NCI-H1436 (cell line): ENCODE measurements around the gene WFIKKN1.

ENCODE experiments used
- DNase-seq: peaks from one replicate; lab custom pipeline; 2025; lab: John Stamatoyannopoulos, UW

WFIKKN1 gene

GRCh38 chr16:625117-625976 is 5.4 kb upstream of the WFIKKN1 start:
- DNase-seq, result no peak

- no peak for DNase-seq
These were observed 4.6 kb upstream of the WFIKKN1 start for GRCh38 chr16:625977-626765.

GRCh38 chr16:626787-627453 is 3.9 kb upstream of the WFIKKN1 start:
- no peak for DNase-seq

GRCh38 chr16:627454-628239 is 3.1 kb upstream of the WFIKKN1 start:
- no peak for DNase-seq

- DNase-seq, result no peak
These were observed 2.3 kb upstream of the WFIKKN1 start for GRCh38 chr16:628321-629061.

GRCh38 chr16:629185-629832 is 1.5 kb upstream of the WFIKKN1 start:
- no peak for DNase-seq

GRCh38 chr16:629833-630248 is 944 bp upstream of the WFIKKN1 start:
- DNase-seq, result no peak

GRCh38 chr16:630249-630814 is 453 bp upstream of the WFIKKN1 start:
- DNase-seq, result no peak

- no peak for DNase-seq
These were observed 1.1 kb downstream of the WFIKKN1 start for GRCh38 chr16:631808-632358.

GRCh38 chr16:632486-633335 is 1.9 kb downstream of the WFIKKN1 start:
- DNase-seq, result no peak

- no peak for DNase-seq
These were observed 2.7 kb downstream of the WFIKKN1 start for GRCh38 chr16:633336-634050.

GRCh38 chr16:634051-634670 is 3.4 kb downstream of the WFIKKN1 start:
- no peak for DNase-seq

GRCh38 chr16:634996-635395 is 4.2 kb downstream of the WFIKKN1 start:
- DNase-seq, result no peak

GRCh38 chr16:635573-636205 is 4.9 kb downstream of the WFIKKN1 start:
- DNase-seq, result no peak

- DNase-seq, result peak; percentile 92
These were observed 5.7 kb downstream of the WFIKKN1 start, which contains the start of gene METTL26 for GRCh38 chr16:636206-637080. METTL26 (minus strand) TSS chr16:636305; CDS start chr16:636290, 15 bp downstream.
